ENCODE data around the gene MBOAT1.

- TF ChIP-seq POLR2AphosphoS5 (IDR thresholded peaks at IDR 0.05; ENCODE audit: borderline replicate concordance, low read depth, low read length) (no peak), EZH2 (IDR thresholded peaks at IDR 0.05) (no peak)
Observed at GRCh38 chr6:20099156-20099555, 113.1 kb downstream of the MBOAT1 start.
